ENCODE measurements around the gene PRKN. TPM values are rescaled to one million over a fixed set of nuclear protein-coding genes. Genes with fewer than 3 reads are reported as not detected.
"Not testable (repeated sequence)": the region's sequence is repeated elsewhere in the genome, so short reads cannot be mapped to it uniquely, and the experiment has no call there.

Gene PRKN
- total RNA-seq, 1 experiment from 2014 or later = 0.46 TPM

- BruUV-seq (replicated peaks) = no TSS peak
- ATAC-seq (no peak), DNase-seq (ENCODE audit: low read depth, low spot score) (no peak)
- Histone ChIP-seq H3K27me3 (ENCODE audit: control insufficient read depth, insufficient read depth, low read length) (no peaks in the 10 kb centered on the region), H3K27ac (ENCODE audit: low read length) (no peak overlapping the region), H3K4me3 (ENCODE audit: low read depth in 2 of 2, low read length in 2 of 2) (no peak overlapping the region), H3K36me3 (ENCODE audit: control insufficient read depth, insufficient read depth, low read length) (no peaks in the 10 kb centered on the region), H3K4me1 (ENCODE audit: control insufficient read depth, insufficient read depth, low read length) (no peaks in the 10 kb centered on the region), H3K9me3 (ENCODE audit: control insufficient read depth, insufficient read depth, low read depth, low read length) (no peaks in the 10 kb centered on the region)
- POLR2A ChIA-PET = no interaction called here
- intact Hi-C loops (cut with micrococcal nuclease; ENCODE audit: unreplicated experiment) = no loop called here
- CTCF ChIA-PET = no interaction called here
- in situ Hi-C loops (cut with HindIII; ENCODE audit: low pct_unique_long_range_greater_than_20kb, low sequenced_read_pairs) = no loop called here
- TF ChIP-seq SIN3A (IDR thresholded peaks at IDR 0.05; ENCODE audit: borderline replicate concordance, insufficient read depth, low read depth, low read length) = no peak
- TF ChIP-seq TCF7L2 (IDR thresholded peaks at IDR 0.05; ENCODE audit: low read depth, low read length) = no peak
- TF ChIP-seq POLR2AphosphoS5 (IDR thresholded peaks at IDR 0.05; ENCODE audit: low read depth, low read length) = no peak
- TF ChIP-seq, protein P1, sequence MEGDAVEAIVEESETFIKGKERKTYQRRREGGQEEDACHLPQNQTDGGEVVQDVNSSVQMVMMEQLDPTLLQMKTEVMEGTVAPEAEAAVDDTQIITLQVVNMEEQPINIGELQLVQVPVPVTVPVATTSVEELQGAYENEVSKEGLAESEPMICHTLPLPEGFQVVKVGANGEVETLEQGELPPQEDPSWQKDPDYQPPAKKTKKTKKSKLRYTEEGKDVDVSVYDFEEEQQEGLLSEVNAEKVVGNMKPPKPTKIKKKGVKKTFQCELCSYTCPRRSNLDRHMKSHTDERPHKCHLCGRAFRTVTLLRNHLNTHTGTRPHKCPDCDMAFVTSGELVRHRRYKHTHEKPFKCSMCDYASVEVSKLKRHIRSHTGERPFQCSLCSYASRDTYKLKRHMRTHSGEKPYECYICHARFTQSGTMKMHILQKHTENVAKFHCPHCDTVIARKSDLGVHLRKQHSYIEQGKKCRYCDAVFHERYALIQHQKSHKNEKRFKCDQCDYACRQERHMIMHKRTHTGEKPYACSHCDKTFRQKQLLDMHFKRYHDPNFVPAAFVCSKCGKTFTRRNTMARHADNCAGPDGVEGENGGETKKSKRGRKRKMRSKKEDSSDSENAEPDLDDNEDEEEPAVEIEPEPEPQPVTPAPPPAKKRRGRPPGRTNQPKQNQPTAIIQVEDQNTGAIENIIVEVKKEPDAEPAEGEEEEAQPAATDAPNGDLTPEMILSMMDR (IDR thresholded peaks at IDR 0.05) = no peak
- no peak for TF ChIP-seq REST (IDR thresholded peaks at IDR 0.05; ENCODE audit: insufficient read depth in 1 of 2, low read depth in 2 of 2, low read length in 1 of 2)
These were observed 858.1 kb downstream of the PRKN start for GRCh38 chr6:161869491-161869890.

DNA sequence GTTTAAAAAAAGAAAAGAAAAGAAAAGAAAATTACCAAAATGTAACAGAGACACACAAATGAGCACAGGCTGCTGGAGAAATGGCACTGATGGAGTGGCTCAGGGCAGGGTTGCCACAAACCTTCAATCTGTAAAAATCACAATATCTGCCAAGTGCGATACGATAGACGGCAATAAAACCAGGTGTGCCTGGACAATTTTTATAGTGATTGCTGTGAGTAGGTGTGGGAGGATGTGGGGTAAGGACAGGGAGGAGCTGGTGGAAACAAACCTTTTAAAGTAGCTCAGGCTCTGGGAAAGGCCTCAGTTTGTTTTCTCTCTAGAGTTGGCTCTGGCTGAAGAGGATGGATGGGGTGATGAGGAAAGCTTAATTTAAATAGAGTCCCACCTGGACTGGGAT lies 861.0 kb downstream of the PRKN start:
- no peak overlapping the region for H3K27ac ChIP-seq (ENCODE audit: low read length)
- ATAC-seq (no peak), DNase-seq (ENCODE audit: low read depth, low spot score) (no peak)
- POLR2A ChIA-PET = no interaction called here
- no peaks in the 10 kb centered on the region for H3K9me3 ChIP-seq (ENCODE audit: control insufficient read depth, insufficient read depth, low read depth, low read length)
- CTCF ChIA-PET = no interaction called here
- H3K36me3 ChIP-seq (ENCODE audit: control insufficient read depth, insufficient read depth, low read length) = no peaks in the 10 kb centered on the region
- H3K27me3 ChIP-seq (ENCODE audit: control insufficient read depth, insufficient read depth, low read length) = no peaks in the 10 kb centered on the region
- H3K4me1 ChIP-seq (ENCODE audit: control insufficient read depth, insufficient read depth, low read length) = no peaks in the 10 kb centered on the region
- no TSS peak for BruUV-seq (replicated peaks)
- intact Hi-C loops (cut with micrococcal nuclease; ENCODE audit: unreplicated experiment) (no loop called here), in situ Hi-C loops (cut with HindIII; ENCODE audit: low pct_unique_long_range_greater_than_20kb, low sequenced_read_pairs) (no loop called here)
- TF ChIP-seq SIN3A (IDR thresholded peaks at IDR 0.05; ENCODE audit: borderline replicate concordance, insufficient read depth, low read depth, low read length) (no peak), REST (IDR thresholded peaks at IDR 0.05; ENCODE audit: insufficient read depth in 1 of 2, low read depth in 2 of 2, low read length in 1 of 2) (no peak), POLR2AphosphoS5 (IDR thresholded peaks at IDR 0.05; ENCODE audit: low read depth, low read length) (no peak), TCF7L2 (IDR thresholded peaks at IDR 0.05; ENCODE audit: low read depth, low read length) (no peak)
- TF ChIP-seq, protein P1 (IDR thresholded peaks at IDR 0.05) = no peak
- no peak overlapping the region for H3K4me3 ChIP-seq (ENCODE audit: low read depth in 2 of 2, low read length in 2 of 2)

- ATAC-seq; intact Hi-C loops (cut with micrococcal nuclease; ENCODE audit: unreplicated experiment); CTCF ChIA-PET; in situ Hi-C loops (cut with HindIII; ENCODE audit: low pct_unique_long_range_greater_than_20kb, low sequenced_read_pairs); H3K4me1 ChIP-seq (ENCODE audit: control insufficient read depth, insufficient read depth, low read length); H3K4me3 ChIP-seq (ENCODE audit: low read depth in 2 of 2, low read length in 2 of 2); H3K27me3 ChIP-seq (ENCODE audit: control insufficient read depth, insufficient read depth, low read length); BruUV-seq (replicated peaks); DNase-seq (ENCODE audit: low read depth, low spot score); H3K9me3 ChIP-seq (ENCODE audit: control insufficient read depth, insufficient read depth, low read depth, low read length); H3K27ac ChIP-seq (ENCODE audit: low read length); POLR2A ChIA-PET; H3K36me3 ChIP-seq (ENCODE audit: control insufficient read depth, insufficient read depth, low read length): not testable (repeated sequence)
These were observed 866.5 kb downstream of the PRKN start for GRCh38 chr6:161861061-161861460.
